GM19467 (cell line): ENCODE measurements around the gene KPNA5.
"Not testable (repeated sequence)": the region's sequence is repeated elsewhere in the genome, so short reads cannot be mapped to it uniquely, and the experiment has no call there.

Experiments
- ATAC-seq: cut with Tn5 transposase; IDR thresholded peaks from one replicate; pipeline ENCODE4 v1.9.1; 2021; ENCODE audit warnings: mild to moderate bottlenecking, moderate library complexity; ENCODE audit not compliant: unreplicated experiment

KPNA5 gene

DNA sequence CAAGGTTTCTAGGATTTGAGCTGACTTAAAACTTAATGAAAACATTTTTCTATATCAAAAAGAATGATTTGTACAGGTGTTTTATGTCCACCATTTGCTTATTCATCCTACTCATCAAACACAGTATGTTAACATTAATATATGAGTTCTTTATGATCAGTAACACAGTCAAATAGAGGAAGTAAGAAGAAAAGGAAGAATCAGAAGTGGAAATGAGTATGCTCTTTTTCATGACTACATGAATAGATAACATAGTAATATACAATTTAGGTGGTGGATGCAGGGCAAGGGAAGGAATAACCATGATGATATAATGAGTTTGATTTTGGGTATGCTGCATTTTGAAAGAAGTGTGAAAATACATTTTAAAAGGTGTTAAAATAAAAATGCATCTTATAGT, 16.5 kb downstream of the KPNA5 start:
- no peak for ATAC-seq

- not testable (repeated sequence) for ATAC-seq
Measured at GRCh38 chr6:116703888-116704287, 22.9 kb downstream of the KPNA5 start.

GRCh38 chr6:116705917-116706316, 24.9 kb downstream of the KPNA5 start:
- ATAC-seq = no peak

DNA sequence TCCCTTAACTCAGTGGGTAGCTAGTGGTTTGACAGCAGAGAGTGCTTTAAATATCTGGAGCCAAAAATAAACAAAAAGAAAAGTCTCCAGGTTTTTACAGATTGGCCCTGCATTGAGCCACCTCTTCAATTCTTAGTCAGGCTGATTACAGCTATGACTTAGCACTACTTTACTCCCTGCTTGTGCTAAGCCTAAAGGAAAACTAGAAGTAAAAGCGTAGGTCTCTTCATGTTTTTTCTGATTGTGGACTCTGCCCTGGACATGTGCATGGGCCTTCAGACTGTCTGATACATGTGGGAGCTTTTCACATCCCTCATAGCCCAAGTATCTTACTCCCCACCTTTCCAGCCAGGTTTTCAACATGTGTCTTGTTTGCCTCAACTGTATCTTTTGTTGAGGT, 33.3 kb downstream of the KPNA5 start:
- ATAC-seq = no peak

DNA sequence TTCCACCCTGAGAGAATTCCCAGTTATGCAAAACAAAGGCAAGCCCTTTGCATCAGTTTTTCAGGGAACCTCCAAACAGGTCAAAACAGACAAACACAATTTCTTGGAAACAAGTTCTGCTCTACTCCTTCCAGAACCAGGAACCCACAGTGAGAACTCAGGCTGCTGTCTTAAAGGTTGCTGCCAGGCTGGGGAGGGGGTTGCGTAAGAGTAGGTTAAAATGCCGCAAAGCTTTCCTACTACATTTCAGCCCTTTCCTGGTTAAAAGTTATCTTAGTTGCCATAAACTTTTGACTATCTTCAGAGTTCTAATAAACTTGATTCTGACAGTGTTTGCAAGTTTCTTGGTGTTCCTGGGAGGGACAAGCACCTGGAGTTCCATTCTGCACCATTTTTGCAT, 33.8 kb downstream of the KPNA5 start:
- no peak for ATAC-seq

- no peak for ATAC-seq
Measured at GRCh38 chr6:116726947-116727346, 45.9 kb downstream of the KPNA5 start.

- no peak for ATAC-seq
Measured at GRCh38 chr6:116730513-116730912, 49.5 kb downstream of the KPNA5 start.

GRCh38 chr6:116737004-116737403, 56.0 kb downstream of the KPNA5 start:
- ATAC-seq = no peak

DNA sequence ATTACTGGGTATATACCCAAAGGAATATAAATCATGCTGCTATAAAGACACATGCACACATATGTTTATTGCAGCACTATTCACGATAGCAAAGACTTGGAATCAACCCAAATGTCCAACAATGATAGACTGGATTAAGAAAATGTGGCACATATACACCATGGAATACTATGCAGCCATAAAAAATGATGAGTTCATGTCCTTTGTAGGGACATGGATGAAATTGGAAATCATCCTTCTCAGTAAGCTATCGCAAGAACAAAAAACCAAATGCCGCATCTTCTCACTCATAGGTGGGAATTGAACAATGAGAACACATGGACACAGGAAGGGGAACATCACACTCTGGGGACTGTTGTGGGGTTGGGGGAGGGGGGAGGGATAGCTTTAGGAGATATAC, 59.5 kb downstream of the KPNA5 start:
- not testable (repeated sequence) for ATAC-seq

- no peak for ATAC-seq
Measured at GRCh38 chr6:116741571-116741970, 60.6 kb downstream of the KPNA5 start.

DNA sequence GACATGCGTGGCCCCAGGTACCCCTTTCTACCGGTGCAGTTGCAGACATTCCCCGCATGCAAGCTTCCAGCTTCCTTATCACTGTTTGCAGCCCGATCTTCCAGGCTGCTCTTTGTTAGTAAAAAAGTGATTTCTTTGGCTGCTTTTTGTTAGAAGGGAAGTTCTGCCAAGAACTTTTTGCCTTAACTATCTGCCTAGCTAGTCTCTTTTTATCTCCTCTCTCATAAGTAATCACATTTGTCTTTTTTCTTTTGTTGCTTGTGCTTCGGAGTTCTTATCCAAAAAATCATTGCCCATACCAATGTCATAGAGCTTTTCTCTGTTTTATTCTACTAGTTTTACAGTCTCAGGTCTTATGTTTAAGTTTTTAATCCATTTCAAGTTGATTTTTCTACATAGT, 64.2 kb downstream of the KPNA5 start:
- no peak for ATAC-seq

- ATAC-seq = no peak
Measured at GRCh38 chr6:116761779-116762178, 80.8 kb downstream of the KPNA5 start.

- no peak for ATAC-seq
Measured at GRCh38 chr6:116762235-116762634, 81.2 kb downstream of the KPNA5 start.

- no peak for ATAC-seq
Measured at GRCh38 chr6:116763048-116763447, 82.0 kb downstream of the KPNA5 start.

DNA sequence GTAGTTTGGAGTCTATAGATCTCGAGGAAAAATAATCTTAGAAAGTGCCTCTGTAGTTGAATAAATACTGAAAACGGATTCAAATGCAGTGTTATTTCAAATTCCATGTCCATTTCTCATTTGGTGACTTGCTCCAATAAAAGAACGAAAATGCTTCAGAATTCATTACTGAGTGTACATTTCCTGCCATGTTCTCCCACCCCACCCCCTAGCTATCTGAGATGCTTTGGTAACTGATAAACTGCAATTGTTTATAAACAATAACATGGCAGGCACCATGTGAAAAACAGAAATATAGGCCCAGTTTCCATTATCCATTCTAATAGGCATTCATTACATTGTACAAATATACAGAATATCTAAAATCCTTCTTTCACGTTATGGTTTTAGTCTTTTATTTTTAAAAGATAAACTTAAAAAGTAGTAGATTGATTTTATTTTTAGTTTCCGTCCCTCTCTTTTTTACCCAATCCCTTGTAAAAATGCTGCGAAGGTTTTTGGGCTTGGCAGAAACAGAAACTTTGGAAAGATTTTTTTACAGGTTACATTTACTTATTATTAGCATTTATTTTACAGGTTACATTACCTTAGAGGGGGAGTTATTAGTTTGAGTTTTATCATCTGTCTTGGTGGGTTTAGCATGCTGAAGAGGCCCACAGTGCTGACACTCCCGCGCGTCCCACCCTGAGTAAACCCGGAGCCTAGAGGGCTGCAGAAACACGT, 83.1 kb downstream of the KPNA5 start:
- ATAC-seq = no peak

DNA sequence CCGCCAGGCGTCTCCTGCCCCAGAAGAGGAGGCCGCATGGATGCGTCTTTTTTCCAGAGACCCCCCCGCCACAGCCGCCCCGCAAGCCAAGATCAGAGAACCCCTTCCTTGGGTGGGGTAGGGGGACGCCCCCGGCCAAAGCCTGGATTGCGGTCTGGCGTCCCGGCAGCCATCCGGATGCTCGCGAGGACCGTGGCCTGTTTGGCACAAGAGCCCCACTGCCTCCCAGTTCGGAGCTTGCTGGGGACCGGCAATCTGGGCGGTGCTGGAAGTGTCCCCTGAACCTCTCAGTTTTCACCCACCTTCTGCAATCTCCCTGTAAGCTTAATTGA, 83.6 kb downstream of the KPNA5 start:
- no peak for ATAC-seq

GRCh38 chr6:116764961-116765841, 84.2 kb downstream of the KPNA5 start, which contains the start of gene FAM162B:
Gene FAM162B (minus strand): TSS chr6:116765719. CDS start chr6:116765576, 143 bp downstream.
- no peak for ATAC-seq

DNA sequence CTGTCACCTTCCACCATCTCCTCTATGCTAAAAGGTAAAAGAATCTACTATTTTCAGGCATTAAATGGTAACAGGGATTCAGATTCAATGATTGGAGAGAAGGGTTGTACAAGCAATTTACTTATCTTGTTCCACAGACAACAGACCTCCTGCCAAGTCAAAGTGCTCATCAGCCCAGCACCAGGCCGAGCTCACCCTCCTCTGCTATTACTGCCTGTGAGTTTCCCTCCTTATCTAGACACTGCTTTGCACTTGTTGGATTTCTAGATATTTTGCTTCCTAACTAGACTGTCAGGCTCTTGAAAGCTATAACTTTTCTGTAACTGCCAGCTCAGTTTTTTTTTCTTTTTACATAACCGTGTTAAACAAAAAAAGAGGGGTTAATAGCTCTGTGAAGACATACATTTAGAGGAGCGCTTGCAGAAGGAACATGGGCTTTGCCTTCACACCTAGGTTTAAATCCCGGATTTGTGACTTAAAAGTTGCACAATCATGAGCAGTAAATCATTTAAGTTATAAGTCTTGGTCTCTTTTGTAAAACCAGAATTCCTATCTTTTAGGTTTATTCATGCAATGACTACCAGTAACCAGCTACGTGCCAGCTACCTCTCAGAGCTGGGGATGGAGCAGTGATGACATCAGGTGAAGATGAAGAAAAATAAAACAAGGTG, 85.6 kb downstream of the KPNA5 start:
- no peak for ATAC-seq

DNA sequence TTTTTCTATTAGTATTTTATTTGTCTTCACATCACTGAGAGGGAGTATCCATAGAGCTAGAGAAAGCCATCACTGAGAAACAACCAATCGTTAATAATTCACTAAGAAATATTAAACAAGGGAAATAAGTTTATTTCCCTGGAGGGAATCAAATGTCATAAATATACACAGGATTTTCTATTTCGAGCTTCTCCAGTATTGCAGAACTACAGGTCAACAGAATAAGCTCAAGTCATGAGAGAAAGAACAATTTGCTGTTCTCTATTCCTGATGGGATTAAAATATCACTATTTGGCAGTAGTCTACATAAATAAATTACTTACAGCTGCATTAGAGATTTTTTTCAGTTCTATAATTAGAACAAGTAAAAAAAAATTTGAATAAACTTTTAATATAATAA, 86.7 kb downstream of the KPNA5 start:
- ATAC-seq = no peak

- no peak for ATAC-seq
Measured at GRCh38 chr6:116772450-116772849, 91.4 kb downstream of the KPNA5 start.

DNA sequence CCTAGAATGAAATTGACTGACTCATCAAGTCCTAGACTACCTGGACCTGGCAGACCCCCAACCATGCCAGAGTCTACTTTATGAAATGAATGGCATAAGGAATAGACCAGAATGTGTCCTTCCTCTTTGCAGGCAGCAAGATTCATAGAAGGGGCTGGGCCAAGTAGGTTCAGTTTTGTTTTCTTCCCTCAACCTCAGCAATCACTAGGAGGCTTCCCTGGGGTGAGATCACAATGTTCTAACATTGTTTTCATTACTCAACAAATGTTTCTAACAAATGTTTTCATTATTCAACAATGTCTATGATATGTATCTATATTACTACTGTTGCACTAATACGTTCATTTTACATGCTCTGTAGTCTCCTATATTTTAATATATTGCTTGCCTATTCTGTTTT, 92.9 kb downstream of the KPNA5 start:
- ATAC-seq = no peak
